HG02642 (cell line): ENCODE results near the gene ING2.
"Not testable (repeated sequence)": the region's sequence is repeated elsewhere in the genome, so short reads cannot be mapped to it uniquely, and the experiment has no call there.

Experiments used
- ATAC-seq: cut with Tn5 transposase; IDR thresholded peaks from one replicate; pipeline ENCODE4 v1.9.1; 2021; ENCODE audit warnings: mild to moderate bottlenecking; ENCODE audit not compliant: unreplicated experiment, poor library complexity

Gene ING2

DNA sequence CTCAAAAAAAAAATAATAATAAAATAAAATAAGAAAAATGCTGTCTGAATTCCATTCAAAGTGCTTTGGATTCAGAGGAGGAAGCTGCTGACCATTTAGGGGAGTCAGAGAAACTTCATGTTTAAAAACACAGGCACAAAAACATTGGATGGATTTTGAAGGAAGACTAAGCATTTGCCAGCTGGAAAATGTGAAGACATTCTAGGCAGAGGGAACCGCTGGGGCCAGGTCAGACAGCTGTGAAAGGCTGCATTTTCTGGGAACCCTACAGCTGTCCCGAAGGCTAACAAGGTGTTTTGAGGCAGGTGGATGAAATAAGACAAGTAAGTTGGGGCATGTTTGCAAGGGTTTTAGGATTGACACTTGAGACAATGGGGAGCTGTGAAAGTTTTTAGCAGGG is 38.6 kb downstream of the ING2 start:
- no peak for ATAC-seq

DNA sequence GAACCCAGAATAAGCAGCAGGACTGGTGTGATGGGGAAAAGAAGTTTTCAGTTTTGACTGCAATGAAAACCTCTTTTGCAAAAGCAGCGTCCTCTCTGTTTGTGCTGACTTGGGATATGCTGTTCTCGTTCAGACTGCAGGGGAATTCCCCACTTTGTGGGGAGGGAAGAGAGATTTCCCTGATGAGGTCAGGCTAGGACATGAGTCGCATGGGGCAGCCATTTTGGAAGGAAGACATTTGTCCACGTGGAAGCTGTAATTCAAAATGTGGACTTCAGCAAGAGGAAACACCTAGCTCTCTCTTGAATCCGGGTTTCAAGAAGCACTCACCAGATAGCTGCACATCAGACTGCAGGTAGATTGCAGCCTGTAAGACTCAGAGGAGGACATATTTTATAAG is 39.3 kb downstream of the ING2 start:
- no peak for ATAC-seq

DNA sequence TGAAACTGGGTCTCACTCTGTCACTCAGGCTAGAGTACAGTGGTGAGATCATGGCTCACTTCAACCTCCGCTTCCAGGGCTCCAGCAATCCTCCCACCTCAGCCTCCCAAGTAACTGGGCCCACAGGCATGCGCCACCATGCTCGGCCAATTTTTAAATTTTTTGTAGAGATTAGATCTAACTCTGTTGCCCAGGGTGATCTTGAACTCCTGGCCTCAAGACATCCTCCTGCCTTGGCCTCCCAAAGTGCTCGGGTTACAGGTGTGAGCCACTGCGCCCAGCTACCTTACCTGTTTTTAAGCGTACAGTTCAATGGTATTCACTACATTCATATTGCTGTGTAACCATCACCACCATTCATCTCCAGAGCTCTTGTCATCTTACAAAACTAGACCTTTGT is 41.5 kb downstream of the ING2 start:
- ATAC-seq = no peak

DNA sequence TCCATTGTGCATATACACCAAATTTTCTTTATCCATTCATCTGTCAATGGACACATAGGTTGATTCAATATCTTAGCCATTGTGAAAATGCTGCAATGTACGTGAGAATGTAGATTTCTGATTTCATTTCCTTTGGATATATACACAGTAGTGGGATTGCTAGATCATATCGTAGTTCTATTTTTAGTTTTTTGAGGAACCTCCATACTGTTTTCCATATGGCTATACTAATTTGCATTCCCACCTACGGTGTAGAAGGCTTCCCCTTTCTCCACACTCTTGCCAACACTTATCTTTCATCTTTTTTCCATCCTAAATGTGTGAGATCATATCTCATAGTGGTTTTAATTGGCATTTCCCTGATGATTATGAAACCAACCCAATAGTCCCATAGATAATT is 43.4 kb downstream of the ING2 start:
- no peak for ATAC-seq

DNA sequence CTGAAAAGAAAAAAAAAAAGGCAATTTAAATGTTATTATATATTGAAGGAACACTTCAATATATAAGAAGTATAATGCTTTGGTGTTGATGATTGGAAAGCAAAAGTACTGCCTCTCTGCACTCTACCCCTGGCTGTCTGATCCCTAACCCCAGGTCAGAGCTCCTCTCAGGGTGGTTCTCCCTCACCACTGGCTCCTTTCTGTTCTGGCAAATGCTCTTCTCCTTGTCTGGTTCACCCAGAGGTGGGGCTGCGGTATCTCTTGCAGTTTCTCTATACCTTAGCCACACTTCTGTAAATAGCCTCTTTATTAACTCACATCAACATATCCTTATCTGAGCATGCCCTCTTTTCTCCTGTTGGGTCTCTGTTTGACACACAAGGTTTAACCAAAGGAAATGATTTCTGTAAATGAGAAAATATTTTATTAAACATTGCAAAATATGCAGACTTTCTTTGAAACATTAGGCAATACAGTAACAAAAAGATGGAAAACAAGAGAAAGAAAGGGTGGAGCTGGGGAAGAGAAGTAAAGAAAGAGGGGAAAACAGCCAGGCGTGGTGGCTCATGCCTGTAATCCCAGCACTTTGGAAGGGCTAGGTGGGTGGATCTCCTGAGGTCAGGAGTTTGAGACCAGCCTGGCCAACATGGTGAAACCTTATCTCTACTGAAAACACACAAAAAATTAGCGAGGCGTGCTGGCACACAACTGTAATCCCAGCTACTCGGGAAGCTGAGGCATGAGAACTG is 45.7 kb downstream of the ING2 start:
- no peak for ATAC-seq

DNA sequence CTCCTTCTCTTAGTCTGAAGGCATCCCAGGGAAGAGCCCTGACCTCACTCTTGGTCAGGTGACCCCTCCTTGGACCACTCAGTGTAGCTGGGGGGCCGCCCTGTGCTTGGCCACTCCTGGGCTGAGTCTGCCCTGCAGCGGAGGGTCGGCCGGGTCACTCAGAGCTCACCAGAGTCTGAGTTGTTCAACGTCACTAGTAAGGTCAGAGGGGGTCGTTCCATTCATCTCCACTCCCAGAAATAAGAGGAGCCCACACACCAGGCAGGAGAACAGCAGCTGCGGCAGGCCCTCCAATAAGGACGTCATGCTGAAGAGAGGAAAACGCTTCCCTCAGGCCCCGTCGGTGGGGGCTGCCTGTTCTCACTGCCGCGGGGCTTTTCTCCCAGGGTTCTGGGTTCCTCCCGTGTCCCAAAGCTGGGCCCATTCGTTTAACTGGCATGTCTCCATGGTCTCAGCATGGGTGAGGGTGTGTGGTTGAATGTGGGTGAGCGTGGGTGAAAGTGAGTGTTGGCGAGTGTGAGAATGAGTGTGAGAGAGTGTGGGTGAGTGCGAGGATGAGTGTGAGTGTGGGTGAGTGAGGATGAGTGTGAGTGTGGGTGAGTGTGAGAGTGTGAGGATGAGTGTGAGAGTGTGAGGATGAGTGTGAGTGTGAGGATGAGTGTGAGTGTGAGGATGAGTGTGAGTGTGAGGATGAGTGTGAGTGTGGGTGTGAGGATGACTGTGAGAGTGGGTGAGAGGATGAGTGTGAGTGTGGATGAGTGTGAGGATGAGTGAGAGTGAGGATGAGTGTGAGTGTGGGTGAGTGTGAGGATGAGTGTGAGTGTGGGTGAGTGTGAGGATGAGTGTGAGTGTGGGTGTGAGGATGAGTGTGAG is 47.7 kb downstream of the ING2 start:
- no peak for ATAC-seq

DNA sequence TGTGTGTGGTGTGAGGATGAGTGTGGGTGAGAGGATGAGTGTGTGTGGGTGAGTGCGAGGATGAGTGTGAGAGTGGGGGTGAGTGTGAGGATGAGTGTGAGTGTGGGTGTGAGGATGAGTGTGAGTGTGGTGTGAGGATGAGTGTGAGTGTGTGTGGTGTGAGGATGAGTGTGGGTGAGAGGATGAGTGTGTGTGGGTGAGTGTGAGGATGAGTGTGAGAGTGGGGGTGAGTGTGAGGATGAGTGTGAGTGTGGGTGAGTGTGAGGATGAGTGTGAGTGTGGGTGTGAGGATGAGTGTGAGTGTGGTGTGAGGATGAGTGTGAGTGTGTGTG is 48.3 kb downstream of the ING2 start:
- not testable (repeated sequence) for ATAC-seq

DNA sequence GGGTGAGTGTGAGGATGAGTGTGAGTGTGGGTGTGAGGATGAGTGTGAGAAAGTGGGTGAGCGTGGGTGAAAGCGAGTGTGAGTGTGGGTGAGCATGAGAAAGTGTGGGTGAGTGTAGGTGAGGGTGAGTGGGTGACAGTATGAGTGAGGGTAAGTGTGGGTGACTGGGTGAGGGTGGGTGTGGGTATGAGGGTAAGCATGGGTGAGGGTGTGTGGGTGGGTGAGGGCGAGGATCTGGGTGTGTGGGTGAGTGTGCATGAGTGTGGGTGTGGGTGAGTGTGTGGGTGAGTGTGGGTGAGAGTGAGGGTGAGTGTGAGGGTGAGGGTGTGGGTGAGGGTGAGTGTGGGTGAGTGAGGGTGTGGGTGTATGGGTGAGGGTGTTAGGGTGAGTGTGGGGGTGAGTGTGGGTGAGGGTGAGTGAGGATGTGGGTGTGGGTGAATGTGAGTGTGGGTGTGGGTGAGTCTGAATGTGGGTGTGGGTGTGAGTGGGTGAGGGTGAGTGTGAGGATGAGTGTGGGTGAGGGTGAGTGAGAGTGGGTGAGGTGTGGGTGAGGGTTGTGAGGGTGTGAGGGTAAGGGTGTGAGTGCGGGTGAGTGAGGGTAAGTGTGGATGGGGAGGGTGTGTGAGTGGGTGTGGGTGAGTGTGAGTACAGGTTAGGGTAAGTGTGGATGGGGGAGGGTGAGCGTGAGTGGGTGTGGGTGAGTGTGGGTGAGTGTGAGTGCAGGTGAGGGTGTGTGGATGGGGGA is 48.9 kb downstream of the ING2 start:
- ATAC-seq = no peak

DNA sequence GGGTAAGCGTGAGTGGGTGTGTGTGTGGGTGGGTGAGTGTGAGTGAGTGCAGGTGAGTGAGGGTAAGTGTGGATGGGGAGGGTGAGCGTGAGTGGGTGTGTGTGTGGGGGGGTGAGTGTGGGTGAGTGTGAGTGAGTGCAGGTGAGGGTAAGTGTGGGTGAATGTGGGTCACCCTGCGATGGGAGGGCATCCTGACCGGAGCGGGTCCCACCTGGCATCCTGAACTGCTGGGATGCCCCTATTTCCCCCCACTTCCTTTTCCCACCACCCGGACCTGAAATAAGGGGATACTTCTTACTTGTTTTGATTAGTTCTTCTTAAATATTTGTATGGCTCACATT is 49.5 kb downstream of the ING2 start:
- no peak for ATAC-seq

DNA sequence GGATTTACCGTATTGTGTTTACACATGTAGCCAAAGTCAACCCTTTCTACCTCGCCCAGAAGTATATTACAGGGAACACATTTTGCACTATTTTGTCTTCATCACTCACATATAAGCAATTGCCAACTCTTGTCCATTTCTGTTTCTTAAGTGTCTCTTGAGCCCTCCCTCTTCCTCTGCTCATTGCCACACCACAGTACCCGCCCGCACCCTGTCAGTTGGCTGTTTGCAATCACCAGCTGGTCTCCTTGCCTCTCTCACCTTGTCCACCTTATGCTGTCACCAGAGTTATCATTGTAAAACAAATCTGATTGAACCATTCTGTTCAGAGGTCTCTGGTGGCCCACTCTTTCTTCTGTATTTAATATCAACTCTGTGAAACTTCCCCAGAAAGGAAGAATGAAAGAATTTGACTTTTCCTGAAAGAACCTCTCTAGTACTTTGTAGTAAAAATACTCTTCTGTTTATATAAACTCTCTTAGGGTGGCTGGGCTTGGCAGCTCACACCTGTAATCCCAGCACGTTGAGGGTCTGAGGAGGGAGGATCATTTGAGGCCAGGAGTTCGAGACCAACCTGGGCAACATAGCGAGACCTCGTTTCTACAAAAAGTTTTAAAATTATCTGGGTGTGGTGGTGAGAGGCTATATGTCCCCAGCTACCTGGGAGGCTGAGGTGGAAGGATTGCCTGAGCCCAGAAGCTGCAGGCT is 50.2 kb downstream of the ING2 start:
- no peak for ATAC-seq

DNA sequence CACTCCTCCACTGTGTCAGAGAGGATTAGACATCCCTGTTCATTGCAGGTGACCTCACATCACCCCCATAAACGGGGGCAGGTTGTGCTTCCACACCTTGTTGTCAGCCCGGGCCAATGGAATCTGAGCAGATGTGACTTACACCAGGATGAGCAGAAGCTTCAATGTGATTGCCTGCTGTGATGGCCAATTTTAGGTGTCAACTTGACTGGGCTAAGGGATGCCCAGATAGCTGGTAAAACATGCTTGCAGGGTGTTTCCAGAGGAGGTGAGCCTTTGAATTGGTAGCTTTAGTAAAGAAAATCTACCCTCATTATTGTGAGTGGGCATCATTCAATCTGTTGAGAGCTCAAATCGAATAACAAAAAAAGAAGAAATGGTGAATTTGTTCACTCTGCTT is 52.1 kb downstream of the ING2 start:
- ATAC-seq = no peak

DNA sequence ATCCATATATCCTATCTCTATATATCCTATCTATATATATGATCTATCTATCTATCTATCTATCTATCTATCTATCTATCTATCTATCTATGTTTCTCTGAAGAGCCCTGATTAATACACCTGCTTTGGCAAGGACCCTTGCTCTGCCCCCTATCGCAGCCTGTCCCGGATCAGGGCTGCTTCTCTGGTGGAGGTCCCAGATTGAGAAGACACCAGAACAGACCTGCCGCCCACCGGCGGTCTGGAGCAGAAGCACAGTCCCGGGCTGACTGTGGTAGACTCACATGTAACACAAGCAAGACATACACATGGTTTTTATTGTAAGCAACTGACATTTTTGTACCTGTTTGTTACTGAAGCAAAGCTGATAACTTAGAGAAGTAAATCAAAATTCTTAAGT is 52.8 kb downstream of the ING2 start:
- no peak for ATAC-seq

DNA sequence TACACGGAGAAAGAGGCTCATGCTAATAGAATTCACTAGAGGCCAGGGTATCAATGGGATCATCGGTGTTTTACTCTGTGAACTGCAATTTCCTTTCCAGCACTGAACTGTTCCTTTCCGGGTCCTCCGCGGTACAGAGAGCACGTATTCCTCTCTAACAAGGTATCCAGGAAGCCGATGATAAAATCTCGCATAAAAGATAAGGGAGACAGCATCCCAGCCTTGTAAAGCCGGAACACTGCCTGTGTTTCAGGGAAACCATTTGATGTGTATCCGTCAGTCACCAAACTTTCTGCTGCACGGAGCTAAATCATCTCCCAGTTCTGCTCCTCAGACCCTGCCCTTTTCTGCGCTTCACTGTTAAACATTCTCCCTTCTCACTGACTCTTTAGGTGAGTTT is 54.0 kb downstream of the ING2 start:
- ATAC-seq = no peak

DNA sequence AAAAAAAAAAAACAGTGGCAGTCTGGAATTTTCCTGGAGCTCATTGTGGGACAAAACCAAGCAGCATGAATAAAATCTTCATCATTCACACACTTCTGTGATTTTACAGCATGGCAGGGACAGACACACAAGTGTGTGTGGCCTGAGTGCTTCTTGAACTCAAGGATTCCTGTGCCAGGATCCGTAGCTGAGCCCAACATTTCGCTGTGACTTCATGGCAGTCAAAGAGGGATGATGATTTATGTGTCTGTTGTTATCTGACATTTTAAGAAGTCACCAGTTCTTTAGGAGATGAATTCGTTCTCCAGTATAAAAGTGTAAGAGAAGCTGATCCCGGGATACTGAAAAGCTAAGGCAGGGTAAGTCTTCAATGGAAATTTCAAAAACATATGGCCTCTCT is 57.0 kb downstream of the ING2 start:
- no peak for ATAC-seq
